SK-N-SH (cell line): Measurements from ENCODE around the gene ACOXL. TPM values are rescaled to one million over a fixed set of nuclear protein-coding genes. Genes with fewer than 3 reads are reported as not detected.

Source experiments
- CTCF ChIA-PET: fragments of 300-600, 350-600 bp; formaldehyde crosslinking; extraction: SDS; loops from one replicate; lab custom pipeline; 2021; lab: Yijun Ruan, JAX
- POLR2A ChIA-PET: fragments of 350-600 bp; sonication (Branson Sonifier 250); formaldehyde crosslinking; extraction: SDS; loops from one replicate; lab custom pipeline; 2020; ENCODE audit warnings: antibody characterized with exemption, inconsistent platforms; lab: Yijun Ruan, JAX
- DNase-seq: peaks from one replicate; pipeline ENCODE4 v3.0.0; 2012
- H2AFZ ChIP-seq: fragments of 200-600 bp; sonication (generic); 2 replicates; pipeline ENCODE4 v1.8.1; 2016; ENCODE audit warnings: antibody characterized with exemption, mild to moderate bottlenecking, low read depth
- H3F3A ChIP-seq: fragments of 200-600 bp; sonication (generic); replicated peaks from 2 replicates; pipeline ENCODE3; 2016; ENCODE audit warnings: antibody characterized with exemption, mild to moderate bottlenecking; ENCODE audit not compliant: insufficient read depth
- H3K27ac ChIP-seq, 2 experiments: fragments of 200-500 bp in 1 of 2; fragments of 200-600 bp in 1 of 2; sonication (Bioruptor generic) in 1 of 2; sonication (generic), shearing (Covaris generic) in 1 of 2; 2 replicates each; pipeline versions ENCODE4 v1.5.1 to v1.6.1; 2014 to 2016; ENCODE audit warnings: low read depth in 2 of 2, inconsistent platforms in 1 of 2, low read length in 1 of 2, mild to moderate bottlenecking in 1 of 2, mixed read lengths in 1 of 2
- H3K27me3 ChIP-seq: fragments of 200-600 bp; sonication (generic), shearing (Covaris generic); 2 replicates; pipeline ENCODE4 v1.6.1; 2016; ENCODE audit warnings: mixed run types; ENCODE audit not compliant: insufficient read depth
- H3K36me3 ChIP-seq, 2 experiments: fragments of 200-500 bp in 1 of 2; fragments of 200-600 bp in 1 of 2; sonication (Bioruptor generic) in 1 of 2; sonication (generic) in 1 of 2; replicated peaks in 1 of 2; 2 replicates each; pipeline versions ENCODE3 to v1.5.1; 2014 to 2016; ENCODE audit warnings: low read length in 1 of 2, mild to moderate bottlenecking in 1 of 2; ENCODE audit not compliant: insufficient read depth in 2 of 2, control insufficient read depth in 1 of 2
- H3K4me1 ChIP-seq, 2 experiments: fragments of 200-500 bp in 1 of 2; fragments of 200-600 bp in 1 of 2; sonication (Bioruptor generic) in 1 of 2; sonication (generic), shearing (Covaris generic) in 1 of 2; 2 replicates each; pipeline versions ENCODE4 v1.5.1 to v1.6.1; 2014 to 2016; ENCODE audit warnings: low read depth in 1 of 2, low read length in 1 of 2, mixed run types in 1 of 2; ENCODE audit not compliant: insufficient read depth in 2 of 2, control insufficient read depth in 1 of 2
- H3K4me2 ChIP-seq: fragments of 200-600 bp; sonication (generic), shearing (Covaris generic); 2 replicates; pipeline ENCODE4 v1.6.1; 2017; ENCODE audit warnings: mixed run types
- H3K4me3 ChIP-seq, 2 experiments: fragments of 200-500 bp in 1 of 2; fragments of 200-600 bp in 1 of 2; sonication (Bioruptor generic) in 1 of 2; sonication (generic), shearing (Covaris generic) in 1 of 2; 2 replicates each; pipeline versions ENCODE4 v1.5.1 to v1.8.1; 2014 to 2016; ENCODE audit warnings: low read depth in 2 of 2, inconsistent platforms in 1 of 2, low read length in 1 of 2, mild to moderate bottlenecking in 1 of 2, mixed read lengths in 1 of 2, moderate library complexity in 1 of 2
- H3K79me2 ChIP-seq: fragments of 200-600 bp; sonication (generic); 2 replicates; pipeline ENCODE4 v1.8.1; 2017; ENCODE audit warnings: mild to moderate bottlenecking; ENCODE audit not compliant: insufficient read depth
- H3K9ac ChIP-seq: fragments of 200-600 bp; sonication (generic); 2 replicates; pipeline ENCODE4 v1.6.1; 2017; ENCODE audit warnings: mixed run types
- H3K9me2 ChIP-seq: fragments of 200-600 bp; sonication (generic); 2 replicates; pipeline ENCODE4 v1.6.1; 2017; ENCODE audit warnings: mixed run types
- H3K9me3 ChIP-seq: fragments of 200-600 bp; sonication (generic); 2 replicates; pipeline ENCODE4 v1.6.1; 2017; ENCODE audit warnings: mixed run types, mild to moderate bottlenecking, moderate library complexity
- H4K20me1 ChIP-seq: fragments of 200-600 bp; sonication (generic); 2 replicates; pipeline ENCODE4 v1.6.1; 2017; ENCODE audit warnings: mild to moderate bottlenecking, mixed run types; ENCODE audit not compliant: insufficient read depth
- EP300 ChIP-seq, 2 experiments: IDR thresholded peaks; 2 replicates each; pipeline versions ENCODE4 v1.4.0 to v1.6.1; 2012; ENCODE audit warnings: borderline replicate concordance in 1 of 2, low read depth in 1 of 2, low read length in 1 of 2
- EZH2phosphoT487 ChIP-seq: fragments of 200-600 bp; sonication (generic); IDR thresholded peaks from 2 replicates; pipeline ENCODE4 v1.6.1; 2017; ENCODE audit warnings: low read depth, mixed run types, mild to moderate bottlenecking, antibody characterized with exemption, moderate library complexity, borderline replicate concordance
- FOSL2 ChIP-seq: IDR thresholded peaks from 2 replicates; pipeline ENCODE4 v1.4.0; 2012; ENCODE audit warnings: low read depth, mild to moderate bottlenecking, moderate library complexity, borderline replicate concordance
- GABPA ChIP-seq: IDR thresholded peaks from 2 replicates; pipeline ENCODE4 v1.4.0; 2012; ENCODE audit warnings: low read depth, mild to moderate bottlenecking
- GATA2 ChIP-seq: sonication (generic); formaldehyde crosslinking; IDR thresholded peaks from 2 replicates; pipeline ENCODE4 v1.5.0; 2020; ENCODE audit warnings: mild to moderate bottlenecking, missing genetic modification reagents
- NRF1 ChIP-seq: IDR thresholded peaks from 2 replicates; pipeline ENCODE4 v1.6.1; 2012; ENCODE audit warnings: low read depth, mild to moderate bottlenecking, low read length
- RAD21 ChIP-seq: IDR thresholded peaks from 2 replicates; pipeline ENCODE4 v1.6.1; 2012; ENCODE audit warnings: mild to moderate bottlenecking, low read length
- RCOR1 ChIP-seq: fragments of 150-350 bp; IDR thresholded peaks from 2 replicates; pipeline ENCODE4 v1.6.1; 2017; ENCODE audit warnings: antibody characterized with exemption, low read length
- RXRA ChIP-seq: IDR thresholded peaks from 2 replicates; pipeline ENCODE4 v1.4.0; 2012; ENCODE audit warnings: low read depth, mild to moderate bottlenecking, borderline replicate concordance
- SMC3 ChIP-seq: IDR thresholded peaks from 2 replicates; pipeline ENCODE4 v1.6.1; 2012; ENCODE audit warnings: low read depth, low read length, improper control_type of control experiment
- TEAD4 ChIP-seq: IDR thresholded peaks from 2 replicates; pipeline ENCODE4 v1.4.0; 2012; ENCODE audit warnings: mild to moderate bottlenecking, borderline replicate concordance; ENCODE audit not compliant: insufficient read depth
- WGBS: methylation state at CpG from one replicate; pipeline ENCODE4 v1.1.6; 2017; ENCODE audit warnings: low lambda C conversion rate; 5-methylcytosine and 5-hydroxymethylcytosine counted together
- polyA plus RNA-seq, 3 experiments: library from polyadenylated mRNA; depleted of rRNA; stranded (reverse); fragments of >200 nt; gene quantifications; 2 replicates each; pipeline ENCODE4 v1.2.3, GENCODE V29; 2012
- TF ChIP-seq, protein P1 (sequence below): fragments of 150-350 bp; IDR thresholded peaks from 2 replicates; pipeline ENCODE4 v1.6.1; 2017; ENCODE audit warnings: antibody characterized with exemption, low read length, low read depth, borderline replicate concordance
- TF ChIP-seq, protein P2 (sequence below): IDR thresholded peaks from 2 replicates; pipeline ENCODE4; 2012
- TF ChIP-seq, protein P3 (sequence below): IDR thresholded peaks from 2 replicates; pipeline ENCODE4 v1.6.1; 2012; ENCODE audit warnings: mild to moderate bottlenecking, low read depth, low read length, moderate library complexity
- TF ChIP-seq, protein P4 (sequence below): fragments of 200-600 bp; sonication (generic); IDR thresholded peaks from 2 replicates; pipeline ENCODE4 v1.6.1; 2017; ENCODE audit warnings: antibody characterized with exemption, mild to moderate bottlenecking, moderate library complexity

Gene ACOXL
- polyA plus RNA-seq, 1 of the 3 experiments (the other 2 are of a cell fraction), result not detected

DNA sequence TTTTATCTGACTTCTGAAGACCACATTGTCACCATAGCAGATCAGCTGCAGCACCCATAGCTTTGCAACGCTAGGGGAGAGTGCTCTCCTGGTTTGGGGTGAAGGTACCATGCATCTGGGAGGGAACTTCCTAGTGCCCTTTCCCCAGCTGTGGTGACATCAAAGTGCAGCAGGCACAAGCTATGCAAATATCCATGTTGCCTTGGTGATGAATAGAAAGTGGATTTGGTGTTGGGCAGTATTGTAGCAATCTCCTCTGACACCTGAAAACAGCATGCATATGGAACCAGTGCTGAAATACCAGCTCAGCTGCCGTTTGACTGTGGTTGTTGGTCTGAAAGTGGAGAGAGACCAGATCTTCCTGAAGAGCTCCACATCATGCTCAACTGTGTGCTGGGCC, 425.4 kb downstream of the ACOXL start (continued):
- TF ChIP-seq, protein P1, sequence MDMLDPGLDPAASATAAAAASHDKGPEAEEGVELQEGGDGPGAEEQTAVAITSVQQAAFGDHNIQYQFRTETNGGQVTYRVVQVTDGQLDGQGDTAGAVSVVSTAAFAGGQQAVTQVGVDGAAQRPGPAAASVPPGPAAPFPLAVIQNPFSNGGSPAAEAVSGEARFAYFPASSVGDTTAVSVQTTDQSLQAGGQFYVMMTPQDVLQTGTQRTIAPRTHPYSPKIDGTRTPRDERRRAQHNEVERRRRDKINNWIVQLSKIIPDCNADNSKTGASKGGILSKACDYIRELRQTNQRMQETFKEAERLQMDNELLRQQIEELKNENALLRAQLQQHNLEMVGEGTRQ, result no peak

DNA sequence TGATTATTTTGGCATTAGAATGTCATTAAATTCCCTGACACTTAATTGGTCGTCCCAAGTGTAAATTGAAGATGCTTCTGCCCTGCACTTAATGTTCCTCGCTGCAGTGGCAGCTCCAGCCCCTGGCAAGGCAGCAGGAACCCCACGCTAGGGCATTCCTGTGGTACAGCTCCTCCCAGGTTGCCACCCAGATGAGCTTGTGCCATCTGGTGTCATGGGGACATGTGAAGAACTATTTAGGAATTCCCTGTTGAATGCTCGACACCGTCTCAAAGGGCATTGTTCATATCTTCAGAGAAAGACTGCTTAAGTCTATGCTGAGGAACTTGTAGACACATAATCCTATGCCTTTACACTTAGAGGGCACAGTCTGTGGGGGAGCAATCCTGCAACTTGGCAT, 427.3 kb downstream of the ACOXL start:
- 88% methylated on average over 4 of the region's 5 CpGs for WGBS

More for the DNA sequence above, 427.3 kb downstream of the ACOXL start:
- CTCF ChIA-PET, result interaction anchor here (1.3 kb wide), 1 partner anchor 10 kb away, joined by 4 read pairs; no protein-coding TSS in a partner anchor
- Histone ChIP-seq H3K27me3 (no peaks in the 10 kb centered on the region), H3K4me2 (no peak overlapping the region), H3K27ac (peak overlapping the region; percentile 62 to 91; a peak in 1 of 4 replicates), H3K9me3 (no peaks in the 10 kb centered on the region), H2AFZ (no peak overlapping the region), H3K9me2 (no peaks in the 10 kb centered on the region), H3K4me3 (no peak overlapping the region), H3K4me1 (peaks cover 24 to 67% of the 10 kb centered on the region in 2 experiments), H4K20me1 (peaks cover 6% of the 10 kb centered on the region; the same call in 1 of the 2 replicates), H3K9ac (no peak overlapping the region), H3K79me2 (no peaks in the 10 kb centered on the region), H3K36me3 (peaks cover 0 to 32% of the 10 kb centered on the region in 2 experiments), H3F3A (peaks cover 4% of the 10 kb centered on the region)
- TF ChIP-seq NRF1 (no peak), EZH2phosphoT487 (no peak), FOSL2 (no peak), RCOR1 (no peak), EP300 (IDR thresholded peaks at IDR 0.05; ENCODE audit: borderline replicate concordance in 1 of 2, low read depth in 1 of 2, low read length in 1 of 2) (no peak), GATA2 (CRISPR knock-in tag) (no peak), TEAD4 (no peak), RXRA (no peak), GABPA (no peak), SMC3 (no peak), RAD21 (no peak)
- TF ChIP-seq, protein P2, sequence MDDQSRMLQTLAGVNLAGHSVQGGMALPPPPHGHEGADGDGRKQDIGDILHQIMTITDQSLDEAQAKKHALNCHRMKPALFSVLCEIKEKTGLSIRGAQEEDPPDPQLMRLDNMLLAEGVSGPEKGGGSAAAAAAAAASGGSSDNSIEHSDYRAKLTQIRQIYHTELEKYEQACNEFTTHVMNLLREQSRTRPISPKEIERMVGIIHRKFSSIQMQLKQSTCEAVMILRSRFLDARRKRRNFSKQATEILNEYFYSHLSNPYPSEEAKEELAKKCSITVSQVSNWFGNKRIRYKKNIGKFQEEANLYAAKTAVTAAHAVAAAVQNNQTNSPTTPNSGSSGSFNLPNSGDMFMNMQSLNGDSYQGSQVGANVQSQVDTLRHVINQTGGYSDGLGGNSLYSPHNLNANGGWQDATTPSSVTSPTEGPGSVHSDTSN, result no peak
- TF ChIP-seq, protein P3, sequence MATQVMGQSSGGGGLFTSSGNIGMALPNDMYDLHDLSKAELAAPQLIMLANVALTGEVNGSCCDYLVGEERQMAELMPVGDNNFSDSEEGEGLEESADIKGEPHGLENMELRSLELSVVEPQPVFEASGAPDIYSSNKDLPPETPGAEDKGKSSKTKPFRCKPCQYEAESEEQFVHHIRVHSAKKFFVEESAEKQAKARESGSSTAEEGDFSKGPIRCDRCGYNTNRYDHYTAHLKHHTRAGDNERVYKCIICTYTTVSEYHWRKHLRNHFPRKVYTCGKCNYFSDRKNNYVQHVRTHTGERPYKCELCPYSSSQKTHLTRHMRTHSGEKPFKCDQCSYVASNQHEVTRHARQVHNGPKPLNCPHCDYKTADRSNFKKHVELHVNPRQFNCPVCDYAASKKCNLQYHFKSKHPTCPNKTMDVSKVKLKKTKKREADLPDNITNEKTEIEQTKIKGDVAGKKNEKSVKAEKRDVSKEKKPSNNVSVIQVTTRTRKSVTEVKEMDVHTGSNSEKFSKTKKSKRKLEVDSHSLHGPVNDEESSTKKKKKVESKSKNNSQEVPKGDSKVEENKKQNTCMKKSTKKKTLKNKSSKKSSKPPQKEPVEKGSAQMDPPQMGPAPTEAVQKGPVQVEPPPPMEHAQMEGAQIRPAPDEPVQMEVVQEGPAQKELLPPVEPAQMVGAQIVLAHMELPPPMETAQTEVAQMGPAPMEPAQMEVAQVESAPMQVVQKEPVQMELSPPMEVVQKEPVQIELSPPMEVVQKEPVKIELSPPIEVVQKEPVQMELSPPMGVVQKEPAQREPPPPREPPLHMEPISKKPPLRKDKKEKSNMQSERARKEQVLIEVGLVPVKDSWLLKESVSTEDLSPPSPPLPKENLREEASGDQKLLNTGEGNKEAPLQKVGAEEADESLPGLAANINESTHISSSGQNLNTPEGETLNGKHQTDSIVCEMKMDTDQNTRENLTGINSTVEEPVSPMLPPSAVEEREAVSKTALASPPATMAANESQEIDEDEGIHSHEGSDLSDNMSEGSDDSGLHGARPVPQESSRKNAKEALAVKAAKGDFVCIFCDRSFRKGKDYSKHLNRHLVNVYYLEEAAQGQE, result no peak
- TF ChIP-seq, protein P4, sequence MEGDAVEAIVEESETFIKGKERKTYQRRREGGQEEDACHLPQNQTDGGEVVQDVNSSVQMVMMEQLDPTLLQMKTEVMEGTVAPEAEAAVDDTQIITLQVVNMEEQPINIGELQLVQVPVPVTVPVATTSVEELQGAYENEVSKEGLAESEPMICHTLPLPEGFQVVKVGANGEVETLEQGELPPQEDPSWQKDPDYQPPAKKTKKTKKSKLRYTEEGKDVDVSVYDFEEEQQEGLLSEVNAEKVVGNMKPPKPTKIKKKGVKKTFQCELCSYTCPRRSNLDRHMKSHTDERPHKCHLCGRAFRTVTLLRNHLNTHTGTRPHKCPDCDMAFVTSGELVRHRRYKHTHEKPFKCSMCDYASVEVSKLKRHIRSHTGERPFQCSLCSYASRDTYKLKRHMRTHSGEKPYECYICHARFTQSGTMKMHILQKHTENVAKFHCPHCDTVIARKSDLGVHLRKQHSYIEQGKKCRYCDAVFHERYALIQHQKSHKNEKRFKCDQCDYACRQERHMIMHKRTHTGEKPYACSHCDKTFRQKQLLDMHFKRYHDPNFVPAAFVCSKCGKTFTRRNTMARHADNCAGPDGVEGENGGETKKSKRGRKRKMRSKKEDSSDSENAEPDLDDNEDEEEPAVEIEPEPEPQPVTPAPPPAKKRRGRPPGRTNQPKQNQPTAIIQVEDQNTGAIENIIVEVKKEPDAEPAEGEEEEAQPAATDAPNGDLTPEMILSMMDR, result no peak
- no peak for DNase-seq
- POLR2A ChIA-PET, result no interaction called here
